Glutamatergic neuron (in vitro differentiated cells): ENCODE results near the gene CELF2. TPM values are rescaled to one million over a fixed set of nuclear protein-coding genes. Genes with fewer than 3 reads are reported as not detected.

ENCODE experiments used
- DNase-seq: peaks from one replicate; pipeline ENCODE4 v3.0.0; 2022
- H3K27ac Mint-ChIP-seq: one replicate; pipeline ENCODE4 v1.8.0; 2020; ENCODE audit warnings: mild to moderate bottlenecking, mixed read lengths, inconsistent platforms; ENCODE audit not compliant: unreplicated experiment
- H3K27me3 Mint-ChIP-seq: one replicate; pipeline ENCODE4 v1.8.0; 2020; ENCODE audit warnings: mild to moderate bottlenecking, moderate library complexity, mixed read lengths, inconsistent platforms; ENCODE audit not compliant: unreplicated experiment
- H3K36me3 Mint-ChIP-seq: one replicate; pipeline ENCODE4 v1.8.0; 2020; ENCODE audit warnings: mild to moderate bottlenecking, mixed read lengths, inconsistent platforms; ENCODE audit not compliant: unreplicated experiment
- H3K4me1 Mint-ChIP-seq: one replicate; pipeline ENCODE4 v1.8.0; 2020; ENCODE audit warnings: mild to moderate bottlenecking, low read depth, mixed read lengths, inconsistent platforms; ENCODE audit not compliant: unreplicated experiment
- H3K4me3 Mint-ChIP-seq: one replicate; pipeline ENCODE4 v1.8.0; 2020; ENCODE audit warnings: mild to moderate bottlenecking, mixed read lengths, inconsistent platforms; ENCODE audit not compliant: unreplicated experiment
- H3K9me3 Mint-ChIP-seq: one replicate; pipeline ENCODE4 v1.8.0; 2020; ENCODE audit warnings: mild to moderate bottlenecking, moderate library complexity, mixed read lengths, inconsistent platforms; ENCODE audit not compliant: unreplicated experiment
- CTCF ChIP-seq: fragments of 200-600 bp; sonication (generic); IDR thresholded peaks from one replicate; pipeline ENCODE4 v1.5.0; 2021; ENCODE audit not compliant: partially characterized antibody, unreplicated experiment
- total RNA-seq: library from RNA; stranded (reverse); fragmentation: NEBNext Ultra II Directional; extraction: Animal tissue kit (Norgen Biotek cat#: 25700); gene quantifications from one replicate; pipeline ENCODE4 v1.2.1, GENCODE V29; 2021; ENCODE audit not compliant: unreplicated experiment

CELF2 gene
- total RNA-seq, 1 donor from 2014 or later, result 47.4 TPM

GRCh38 chr10:11012421-11013295 lies 5.0 kb upstream of the CELF2 start:
- Mint-ChIP-seq H3K36me3 (no peaks in the 10 kb centered on the region), H3K9me3 (peaks cover 4% of the 10 kb centered on the region), H3K27ac (peak overlapping the region; percentile 78), H3K27me3 (peaks cover 3% of the 10 kb centered on the region), H3K4me3 (peak overlapping the region; percentile 31), H3K4me1 (peaks cover 18% of the 10 kb centered on the region)
- TF ChIP-seq CTCF, result no peak
- DNase-seq, result no peak

- no peak for TF ChIP-seq CTCF
- Mint-ChIP-seq H3K36me3 (no peaks in the 10 kb centered on the region), H3K4me3 (no peak overlapping the region), H3K27me3 (peaks cover 5% of the 10 kb centered on the region), H3K27ac (no peak overlapping the region), H3K9me3 (peaks cover 6% of the 10 kb centered on the region), H3K4me1 (peaks cover 18% of the 10 kb centered on the region)
- no peak for DNase-seq
Measured at GRCh38 chr10:11013836-11014235, 3.8 kb upstream of the CELF2 start.

- H3K27me3 Mint-ChIP-seq, result peaks cover 8% of the 10 kb centered on the region
- H3K27ac Mint-ChIP-seq, result no peak overlapping the region
- no peak for DNase-seq
- no peaks in the 10 kb centered on the region for H3K36me3 Mint-ChIP-seq
- no peak overlapping the region for H3K4me3 Mint-ChIP-seq
- peaks cover 22% of the 10 kb centered on the region for H3K4me1 Mint-ChIP-seq
- H3K9me3 Mint-ChIP-seq, result peaks cover 6% of the 10 kb centered on the region
- no peak for TF ChIP-seq CTCF
Measured at GRCh38 chr10:11014671-11015445, 2.8 kb upstream of the CELF2 start.

- Mint-ChIP-seq H3K4me1 (peaks cover 24% of the 10 kb centered on the region), H3K36me3 (no peaks in the 10 kb centered on the region)
Measured at GRCh38 chr10:11015446-11015934, 2.2 kb upstream of the CELF2 start.

More at GRCh38 chr10:11015446-11015934, 2.2 kb upstream of the CELF2 start:
- no peak for TF ChIP-seq CTCF
- Mint-ChIP-seq H3K27me3 (peaks cover 8% of the 10 kb centered on the region), H3K27ac (no peak overlapping the region), H3K9me3 (peaks cover 6% of the 10 kb centered on the region), H3K4me3 (no peak overlapping the region)
- DNase-seq, result no peak
